GM19043 (cell line): Measurements from ENCODE around the gene ARHGAP15.
"Not testable (repeated sequence)": the region's sequence is repeated elsewhere in the genome, so short reads cannot be mapped to it uniquely, and the experiment has no call there.

Experiments used
- ATAC-seq: cut with Tn5 transposase; IDR thresholded peaks from one replicate; pipeline ENCODE4 v1.9.1; 2021; ENCODE audit warnings: low read depth; ENCODE audit not compliant: unreplicated experiment

Gene ARHGAP15

DNA sequence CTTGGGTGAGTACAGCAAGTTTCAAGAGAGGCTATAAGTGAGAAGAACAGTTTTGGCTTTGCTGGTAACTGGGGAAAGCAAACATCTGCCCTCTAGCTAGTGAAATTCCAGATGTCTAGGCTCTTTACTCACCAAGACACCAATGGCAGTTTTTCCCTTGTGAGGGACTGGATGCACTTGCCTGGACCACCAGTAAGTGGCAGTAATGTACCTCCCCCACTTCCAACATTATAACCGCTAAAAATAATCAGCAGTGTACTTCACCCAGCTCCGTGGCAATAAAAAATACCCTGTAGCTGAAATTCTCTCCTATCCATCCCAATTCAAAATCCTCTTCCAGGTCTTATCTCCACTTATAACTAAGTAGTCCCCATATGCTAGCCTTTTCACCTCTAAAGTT is 383.9 kb downstream of the ARHGAP15 start:
- peak; percentile 76 for ATAC-seq

DNA sequence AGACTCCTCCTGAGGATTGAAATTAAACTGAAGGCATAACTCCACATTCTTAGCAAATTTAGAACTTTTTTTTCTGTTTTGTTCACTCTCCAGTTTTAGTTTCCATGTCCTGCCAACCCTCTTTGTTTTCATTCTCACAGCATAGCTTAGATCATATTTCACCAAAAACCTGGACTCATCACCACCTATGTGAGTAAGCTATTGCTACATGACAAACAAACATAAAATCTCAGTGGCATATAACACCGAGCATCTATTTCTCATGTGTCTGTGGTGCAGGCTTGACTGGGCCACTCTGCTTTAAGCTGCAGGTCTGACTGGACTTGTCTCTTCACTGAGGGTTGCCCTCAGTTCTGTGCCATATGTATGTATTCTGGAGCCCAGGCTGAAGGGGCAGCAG is 385.2 kb downstream of the ARHGAP15 start:
- ATAC-seq = no peak

DNA sequence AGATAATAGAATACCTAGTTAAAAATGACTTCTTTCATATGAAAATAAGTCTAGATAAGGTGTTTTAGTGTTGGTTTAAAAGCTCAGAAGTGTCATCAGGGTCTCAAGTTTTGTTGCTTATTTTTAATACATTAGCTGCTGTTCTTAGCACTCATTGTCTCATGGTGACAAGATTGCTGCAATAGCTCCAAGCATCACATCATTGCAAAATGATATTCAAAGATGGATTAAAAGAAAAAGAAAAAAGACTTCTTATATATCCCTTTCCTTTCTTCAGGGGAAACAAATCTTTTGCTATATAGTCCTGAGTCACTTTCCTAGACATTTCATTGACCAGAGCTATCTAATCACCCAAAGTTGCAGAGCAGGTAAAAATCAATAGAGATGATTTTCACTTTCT is 386.1 kb downstream of the ARHGAP15 start:
- ATAC-seq = no peak

DNA sequence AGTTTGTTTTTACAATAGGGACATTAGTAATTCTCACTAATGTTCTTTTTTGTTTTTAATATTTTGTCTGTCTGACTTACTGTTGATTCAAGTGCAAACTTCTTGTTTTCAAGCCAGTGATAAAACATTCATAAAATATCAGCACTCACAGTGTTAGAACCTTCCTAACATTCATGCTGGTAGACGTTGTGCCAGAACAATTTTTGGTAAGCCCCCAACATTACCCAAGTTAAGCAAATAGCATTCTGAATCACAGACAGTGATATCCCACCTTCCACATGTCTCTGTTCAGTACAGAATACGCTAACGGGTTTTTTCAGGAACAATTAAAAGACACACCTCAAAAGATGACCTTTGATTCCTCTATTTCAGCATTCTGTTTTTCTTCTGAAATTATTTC is 390.3 kb downstream of the ARHGAP15 start:
- no peak for ATAC-seq

DNA sequence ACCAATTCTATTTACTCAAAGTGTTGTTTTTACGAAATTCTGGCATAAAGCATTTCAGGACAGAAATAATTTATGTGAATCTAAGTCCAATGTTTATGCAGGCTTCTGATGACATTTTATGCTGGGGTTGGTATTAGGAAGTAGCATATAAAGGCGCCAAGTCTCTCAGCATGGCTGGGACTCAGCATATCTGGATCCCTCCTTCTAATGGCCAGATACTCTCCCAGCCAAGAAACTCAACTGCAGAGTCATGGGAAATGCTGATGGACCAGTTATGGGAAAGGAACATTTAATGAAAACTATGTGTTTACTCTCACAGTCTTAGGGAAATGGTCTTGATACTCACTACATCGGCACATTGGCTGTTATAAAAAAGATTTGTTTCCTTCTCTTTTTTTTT is 392.2 kb downstream of the ARHGAP15 start:
- no peak for ATAC-seq

DNA sequence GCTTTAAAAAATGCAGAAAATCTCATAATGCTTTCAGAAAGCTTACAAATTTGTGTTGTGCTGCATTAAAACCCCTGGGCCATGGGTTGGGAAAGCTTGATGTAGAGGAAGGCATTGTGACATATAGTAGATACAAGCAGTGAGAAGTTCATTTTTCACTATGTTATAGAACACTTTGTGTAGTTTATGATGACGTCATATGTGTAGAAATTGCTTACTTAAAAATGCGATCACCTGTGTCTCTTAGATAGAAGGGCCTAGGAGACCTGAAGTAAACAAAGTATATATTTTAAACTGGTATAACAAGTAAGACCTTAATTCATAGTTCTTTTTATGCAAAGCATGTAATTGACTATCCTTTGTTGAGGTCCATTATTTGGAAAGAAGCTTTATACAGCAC is 393.5 kb downstream of the ARHGAP15 start:
- ATAC-seq = no peak

DNA sequence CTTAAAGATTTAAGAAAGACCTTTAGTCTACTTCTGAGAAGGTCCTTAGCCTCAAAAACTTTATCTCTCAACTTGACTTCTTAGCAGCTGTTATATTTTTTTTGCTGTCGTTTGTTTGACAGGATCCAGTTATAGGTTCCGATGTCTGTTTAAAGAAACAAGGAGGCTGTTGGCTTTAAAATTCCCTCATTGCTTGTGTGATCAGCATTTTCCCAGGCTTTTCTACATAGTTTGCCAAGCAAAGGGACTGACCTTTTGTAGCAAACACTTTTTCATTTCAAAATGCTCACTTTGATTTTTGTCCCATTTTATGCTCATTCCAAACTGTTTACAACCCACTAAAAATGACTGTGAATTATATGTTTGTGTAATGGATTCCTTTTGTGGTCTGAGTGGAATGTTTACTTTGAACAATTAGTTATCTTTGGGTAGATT is 394.9 kb downstream of the ARHGAP15 start:
- no peak for ATAC-seq

DNA sequence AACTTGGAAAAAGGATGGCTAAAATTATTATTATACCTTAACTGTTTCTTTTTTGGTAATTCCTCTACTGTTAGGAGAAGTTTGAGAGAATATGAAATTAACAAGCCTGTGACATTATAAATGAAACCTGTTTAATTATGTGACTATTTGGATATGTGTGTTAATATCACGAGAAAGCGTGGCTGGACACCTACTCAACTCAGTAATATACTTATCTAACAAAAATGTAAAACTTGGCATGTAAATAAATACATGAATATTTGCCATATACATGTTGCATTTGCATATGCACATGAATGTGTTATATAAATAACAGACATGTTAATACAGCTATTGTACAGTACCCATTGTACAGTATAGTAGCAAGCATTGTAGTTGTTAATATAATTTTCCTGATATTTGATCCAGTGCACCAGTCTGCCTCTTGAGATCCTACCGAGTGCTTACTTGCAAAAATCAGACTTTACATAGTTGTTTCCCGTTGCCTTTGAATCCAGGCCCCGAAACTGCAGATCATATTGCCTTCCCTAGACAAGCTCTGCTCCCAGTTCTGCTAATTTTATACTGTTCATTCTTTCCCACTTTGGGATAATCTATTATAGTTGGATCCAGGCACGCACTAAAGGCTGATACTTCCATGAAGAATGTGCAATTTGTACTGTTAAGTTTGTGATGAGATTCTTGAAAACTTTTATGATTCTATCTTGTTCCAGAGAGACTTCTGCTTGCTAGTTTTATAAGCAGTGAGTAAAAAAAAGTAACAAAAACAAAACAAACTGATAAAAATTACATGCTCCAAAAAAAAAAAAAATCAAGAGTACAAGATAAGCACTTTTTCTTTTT is 395.6 kb downstream of the ARHGAP15 start:
- no peak for ATAC-seq

DNA sequence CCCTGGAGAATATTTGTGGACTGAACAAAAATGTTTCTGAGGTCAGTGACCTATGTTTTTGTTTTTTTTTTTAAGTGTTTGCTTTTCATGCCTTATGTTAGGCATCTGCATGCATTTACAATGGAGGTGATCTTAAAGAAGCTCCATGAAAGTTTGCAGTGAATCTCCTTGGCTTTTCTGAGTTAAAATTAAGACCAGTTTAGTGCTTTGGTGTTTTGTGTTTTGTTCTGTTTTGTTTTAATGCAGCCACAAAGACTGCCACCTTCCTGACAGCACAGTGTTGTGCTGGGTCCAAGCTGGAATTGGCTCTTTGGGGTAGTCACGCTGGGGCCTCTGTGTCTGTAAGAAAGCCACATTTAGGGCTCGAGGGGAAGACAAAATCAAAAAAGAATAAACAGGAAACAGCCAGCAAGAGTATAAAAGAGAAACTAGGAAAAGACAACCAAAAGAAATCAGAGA is 396.2 kb downstream of the ARHGAP15 start:
- no peak for ATAC-seq

DNA sequence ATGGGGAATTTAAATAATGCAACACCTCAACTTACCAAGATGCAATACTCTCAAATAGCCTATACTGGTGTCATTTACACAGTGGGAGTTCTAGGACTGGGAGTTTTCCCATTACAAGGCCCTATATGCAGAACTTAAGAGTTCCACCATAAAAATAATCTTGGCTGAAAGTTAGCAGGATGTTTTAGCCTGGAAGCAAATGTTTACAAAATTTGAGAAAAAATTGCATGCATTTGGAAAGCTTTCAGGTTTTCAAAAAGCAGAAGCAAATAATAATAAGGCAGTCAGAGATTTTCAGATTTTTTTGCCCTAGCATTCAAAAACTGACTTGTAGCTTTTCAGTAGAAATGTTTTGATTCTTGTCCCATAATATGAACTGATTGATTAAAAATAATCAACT is 397.3 kb downstream of the ARHGAP15 start:
- ATAC-seq = no peak

DNA sequence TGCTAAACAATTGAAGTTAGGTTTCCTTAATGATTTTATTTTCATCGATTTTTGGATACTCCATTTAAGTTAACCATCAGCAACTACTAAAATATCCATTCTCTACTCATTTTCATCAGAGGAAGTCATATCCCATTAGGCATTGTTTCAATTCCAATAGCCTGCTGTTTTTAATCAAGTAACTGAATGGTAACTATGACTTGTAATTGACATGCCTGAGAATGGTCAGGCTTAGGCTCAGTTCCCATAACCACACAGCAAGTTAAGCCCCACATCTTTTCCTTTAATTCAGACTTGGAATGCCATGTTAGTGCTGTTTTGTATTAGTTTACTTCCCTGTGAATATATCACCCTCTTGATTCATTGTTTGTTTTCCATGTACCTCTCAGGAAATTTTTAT is 398.8 kb downstream of the ARHGAP15 start:
- ATAC-seq = no peak

DNA sequence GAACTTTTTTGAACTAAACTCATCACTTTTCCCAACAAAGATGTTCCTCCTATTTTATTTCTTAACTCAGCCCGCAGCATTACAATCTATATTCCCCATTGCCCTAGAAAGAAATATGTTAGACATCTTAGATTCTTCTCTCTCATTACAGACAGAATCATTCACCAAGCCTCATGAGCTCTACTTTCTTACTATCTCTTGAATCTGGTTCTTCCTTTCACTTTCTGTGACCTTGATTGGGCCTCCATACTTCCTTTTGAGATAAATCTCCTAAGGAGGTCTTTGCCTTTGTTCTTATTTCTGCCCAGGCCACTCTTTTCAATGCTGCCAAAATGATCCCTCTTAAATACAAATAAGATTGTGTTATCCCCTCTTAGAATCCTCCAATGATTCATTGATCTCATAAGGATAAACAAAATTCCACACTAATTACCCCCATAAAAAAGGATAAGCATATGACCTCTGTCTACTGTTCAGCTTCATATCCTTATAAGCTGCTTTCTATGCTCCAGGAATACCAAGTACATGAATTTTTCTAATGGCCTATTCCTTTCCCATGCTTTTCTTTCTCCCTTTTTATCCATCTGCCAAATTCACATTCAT is 400.0 kb downstream of the ARHGAP15 start:
- ATAC-seq = no peak

DNA sequence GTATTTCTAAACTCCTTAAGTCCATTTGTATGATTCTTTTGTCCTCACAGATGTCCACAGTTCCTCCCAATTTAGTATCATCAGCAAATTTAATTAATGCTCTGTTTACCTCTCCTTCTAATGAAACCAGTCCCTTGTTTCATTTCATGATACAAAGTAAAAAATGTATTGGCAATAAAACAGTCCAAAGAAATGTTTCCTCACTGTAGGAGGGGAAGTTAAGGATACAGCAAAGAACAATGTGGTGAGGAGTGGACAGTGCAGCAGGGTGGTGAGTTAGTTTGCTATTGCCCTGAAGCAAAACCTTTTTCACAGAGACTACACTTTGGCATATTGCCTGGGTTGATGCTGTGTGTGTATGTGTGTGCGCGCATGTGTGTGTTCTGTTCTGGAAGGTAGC is 401.5 kb downstream of the ARHGAP15 start:
- ATAC-seq = no peak

DNA sequence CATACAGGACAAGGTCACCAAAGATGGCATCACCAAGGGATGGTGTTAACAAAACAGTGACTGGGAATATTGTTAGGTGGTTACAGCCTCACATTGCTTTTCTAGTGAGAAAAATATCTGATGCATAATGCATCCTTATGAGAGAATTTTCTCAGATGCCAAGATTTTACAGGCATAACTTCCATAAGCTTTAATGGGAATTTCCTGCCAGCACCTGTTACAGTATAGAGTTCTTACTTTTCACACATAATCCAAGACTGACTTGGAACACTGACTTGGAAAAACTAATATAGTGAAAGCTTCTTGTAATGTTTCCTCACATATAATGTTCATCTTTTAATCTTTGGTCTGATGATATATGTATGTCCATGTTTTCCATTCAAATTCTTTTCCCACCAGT is 402.8 kb downstream of the ARHGAP15 start:
- no peak for ATAC-seq

DNA sequence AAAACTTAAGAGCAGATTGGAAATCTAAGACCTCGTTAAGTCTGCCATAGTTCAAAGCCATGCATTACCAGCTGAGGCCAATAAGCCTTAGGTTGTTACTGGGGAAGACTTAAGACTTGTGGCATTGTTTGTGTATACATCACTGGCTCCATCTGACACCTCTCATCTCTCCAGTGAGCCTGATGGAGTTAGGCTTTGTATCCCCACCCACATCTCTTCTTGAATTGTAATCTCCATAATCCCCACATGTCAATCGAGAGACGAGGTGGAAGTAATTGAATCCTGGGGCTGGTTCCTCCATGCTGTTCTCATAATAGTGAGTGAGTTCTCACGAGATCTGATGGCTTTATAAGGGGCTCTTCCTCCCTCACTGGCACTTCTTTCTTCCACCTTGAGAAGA is 404.6 kb downstream of the ARHGAP15 start:
- no peak for ATAC-seq

DNA sequence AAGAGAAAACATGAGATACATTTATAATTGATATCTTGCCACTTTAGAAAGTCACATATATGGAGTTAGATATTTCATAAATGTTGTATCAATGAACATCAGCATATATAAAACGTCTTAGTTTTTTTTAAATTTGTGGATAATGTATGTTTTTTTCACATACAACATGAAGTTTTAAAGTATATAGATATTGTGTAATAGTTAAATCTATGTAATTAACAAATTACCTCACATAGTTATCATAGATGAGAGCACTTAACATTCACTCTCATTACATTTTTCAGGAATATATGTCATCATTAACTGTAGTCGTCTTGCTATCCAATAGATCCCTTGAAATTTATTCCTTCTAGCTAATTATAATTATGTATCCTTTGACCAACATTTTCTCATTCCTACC is 406.6 kb downstream of the ARHGAP15 start:
- ATAC-seq = no peak

DNA sequence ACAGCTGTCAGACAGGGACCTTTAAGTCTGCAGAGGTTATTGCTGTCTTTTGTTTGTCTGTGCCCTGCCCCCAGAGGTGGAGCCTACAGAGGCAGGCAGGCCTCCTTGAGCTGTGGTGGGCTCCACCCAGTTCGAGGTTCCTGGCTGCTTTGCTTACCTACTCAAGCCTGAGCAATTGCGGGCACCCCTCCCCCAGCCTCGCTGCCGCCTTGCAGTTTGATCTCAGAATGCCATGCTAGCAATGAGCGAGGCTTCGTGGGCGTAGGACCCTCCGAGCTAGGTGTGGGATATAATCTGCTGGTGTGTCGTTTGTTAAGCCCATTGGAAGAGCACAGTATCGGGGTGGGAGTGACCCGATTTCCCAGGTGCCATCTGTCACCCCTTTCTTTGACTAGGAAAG is 412.7 kb downstream of the ARHGAP15 start:
- ATAC-seq = not testable (repeated sequence)

DNA sequence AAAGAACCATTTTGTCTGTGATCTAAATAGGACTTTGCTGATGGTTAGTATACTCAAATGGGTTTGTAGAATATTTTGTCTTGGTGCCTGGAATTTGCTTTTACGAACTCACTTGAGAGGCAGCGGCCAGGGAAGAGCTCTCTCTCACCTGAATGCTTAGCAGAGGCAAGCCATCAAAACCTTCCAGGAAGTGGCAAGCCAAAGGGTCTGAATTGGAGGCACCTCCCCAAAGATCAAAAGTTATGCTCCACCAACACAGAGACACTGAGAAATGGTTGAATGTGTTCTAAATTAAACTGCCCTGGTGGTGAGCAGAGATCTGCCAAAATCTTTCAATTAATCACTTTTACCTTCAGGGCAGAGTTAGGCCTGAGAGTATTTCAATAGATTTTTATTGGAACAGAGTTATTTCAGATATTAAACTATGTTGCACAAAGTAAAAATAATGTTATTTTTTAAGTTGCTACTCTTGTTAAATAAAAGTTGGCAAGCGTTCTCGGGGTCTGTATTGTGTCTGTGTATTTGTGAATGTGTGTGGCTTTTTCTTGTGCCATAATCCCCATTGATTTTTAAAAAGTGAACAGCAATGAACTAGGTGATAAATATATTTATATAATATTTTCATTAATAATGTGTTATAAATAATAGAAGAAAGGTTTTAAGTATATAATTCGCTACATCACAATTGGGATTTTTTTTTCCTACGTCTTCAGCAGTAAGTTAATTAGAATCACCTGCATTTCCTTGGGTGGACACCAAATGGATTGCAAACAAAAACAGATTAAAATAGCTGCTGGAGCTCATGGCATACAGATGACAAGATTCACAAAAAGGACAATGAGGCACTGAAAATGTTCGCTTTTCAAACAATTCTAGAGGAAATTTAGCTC is 416.1 kb downstream of the ARHGAP15 start:
- no peak for ATAC-seq

DNA sequence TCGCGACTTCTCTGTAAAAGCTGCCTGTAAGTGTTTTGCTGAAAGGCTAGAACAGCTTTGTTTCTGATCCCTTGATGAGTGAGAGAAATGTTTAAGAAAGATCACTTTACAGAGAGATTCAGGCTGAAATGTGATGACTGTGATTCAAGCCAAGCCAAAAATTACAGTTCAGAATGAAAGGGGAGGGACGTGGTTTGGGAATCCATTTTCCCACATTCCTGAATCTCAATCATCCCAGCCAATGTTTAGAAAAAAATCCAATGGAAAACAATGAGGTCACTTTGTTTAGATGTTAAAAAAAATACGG is 416.7 kb downstream of the ARHGAP15 start:
- no peak for ATAC-seq

DNA sequence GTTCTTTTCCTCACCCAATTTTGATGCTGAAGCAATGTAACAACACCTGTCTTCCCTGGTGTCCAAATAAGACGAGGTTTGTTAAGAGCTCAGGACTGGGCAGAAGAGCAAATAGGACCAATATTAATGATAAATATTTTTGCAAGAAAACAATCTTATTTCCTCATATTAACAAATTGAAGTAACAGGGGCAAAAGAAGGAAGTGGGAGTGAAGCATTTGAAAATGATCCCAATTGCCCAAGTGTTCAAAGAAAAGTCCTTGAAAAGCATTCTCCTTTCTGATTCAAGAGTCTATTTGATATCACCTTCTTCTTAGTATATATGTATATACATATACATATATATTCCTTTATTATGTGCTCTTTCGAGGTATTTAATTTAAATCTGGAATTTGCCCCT is 418.8 kb downstream of the ARHGAP15 start:
- no peak for ATAC-seq

DNA sequence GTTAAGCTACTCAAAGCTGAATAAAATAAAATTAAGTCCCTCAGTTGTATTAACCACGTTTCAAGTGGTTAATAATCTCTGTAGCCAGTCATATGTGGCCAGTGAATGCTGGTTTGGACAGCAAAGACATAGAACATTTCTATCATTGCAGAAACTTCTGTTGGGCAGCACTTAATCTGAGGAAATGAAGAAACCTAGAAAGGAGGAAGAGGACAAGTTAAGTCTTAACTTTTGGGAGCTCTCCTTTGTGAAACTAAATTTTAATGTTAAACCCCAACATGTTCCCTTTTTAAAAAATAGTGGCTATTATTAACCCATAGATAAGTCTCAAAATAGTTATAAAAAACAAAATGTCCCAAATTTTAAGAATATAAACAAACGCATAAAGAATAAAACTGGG is 421.3 kb downstream of the ARHGAP15 start:
- ATAC-seq = no peak
